ENCODE results near the gene CCND2. TPM values are rescaled to one million over a fixed set of nuclear protein-coding genes. Genes with fewer than 3 reads are reported as not detected.
A peak's percentile ranks its signal among the peaks of the same experiment; 100 is the strongest.

CCND2 gene
- total RNA-seq, 1 experiment from 2014 or later, result 194 TPM

DNA sequence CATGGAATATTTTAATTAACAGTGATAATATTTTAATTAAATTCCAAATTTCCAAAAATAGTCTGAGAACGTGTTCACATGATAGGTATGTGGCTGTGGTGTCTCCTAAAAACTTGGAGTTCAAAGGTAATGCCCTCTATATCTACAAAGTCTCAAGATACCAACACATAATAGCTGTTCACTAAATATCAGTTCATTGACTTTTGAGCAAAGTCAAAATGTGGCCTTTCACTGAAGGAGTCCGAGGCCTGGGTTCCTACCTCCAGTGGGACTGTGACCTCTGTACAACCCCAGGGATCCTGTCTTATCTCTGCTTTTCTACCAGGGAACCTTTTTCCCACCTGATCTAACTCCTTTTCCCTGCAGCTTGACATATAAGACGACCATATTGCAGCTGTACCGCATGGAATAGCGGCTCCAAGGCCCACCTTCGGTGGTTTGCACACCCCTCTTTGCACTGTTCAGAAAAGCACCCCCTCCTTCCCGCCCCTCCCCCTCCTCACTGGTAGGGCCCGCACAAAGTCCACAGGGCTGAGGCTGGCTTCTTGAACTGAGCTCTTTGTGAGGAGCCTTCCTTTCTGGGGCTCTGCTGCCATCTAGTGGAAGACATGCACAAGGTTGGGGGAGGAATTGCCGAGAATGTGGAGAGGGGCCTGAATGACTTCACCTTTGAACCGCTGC lies 3.1 kb downstream of the CCND2 start (continued):
- TF ChIP-seq ZNF263 (CRISPR knock-in tag; IDR thresholded peaks at IDR 0.05; ENCODE audit: low read depth) (no peak), ZNF121 (CRISPR knock-in tag; IDR thresholded peaks at IDR 0.05) (peak; percentile 98), SP1 (CRISPR knock-in tag; conservative IDR thresholded peaks at IDR 0.05) (0 out of 2 replicates have a peak, but pooled peaks have one; percentile 28), TEAD1 (CRISPR knock-in tag; IDR thresholded peaks at IDR 0.05) (peak; percentile 99; the same call in 1 of the 2 replicates)
- TF ChIP-seq, protein P1, sequence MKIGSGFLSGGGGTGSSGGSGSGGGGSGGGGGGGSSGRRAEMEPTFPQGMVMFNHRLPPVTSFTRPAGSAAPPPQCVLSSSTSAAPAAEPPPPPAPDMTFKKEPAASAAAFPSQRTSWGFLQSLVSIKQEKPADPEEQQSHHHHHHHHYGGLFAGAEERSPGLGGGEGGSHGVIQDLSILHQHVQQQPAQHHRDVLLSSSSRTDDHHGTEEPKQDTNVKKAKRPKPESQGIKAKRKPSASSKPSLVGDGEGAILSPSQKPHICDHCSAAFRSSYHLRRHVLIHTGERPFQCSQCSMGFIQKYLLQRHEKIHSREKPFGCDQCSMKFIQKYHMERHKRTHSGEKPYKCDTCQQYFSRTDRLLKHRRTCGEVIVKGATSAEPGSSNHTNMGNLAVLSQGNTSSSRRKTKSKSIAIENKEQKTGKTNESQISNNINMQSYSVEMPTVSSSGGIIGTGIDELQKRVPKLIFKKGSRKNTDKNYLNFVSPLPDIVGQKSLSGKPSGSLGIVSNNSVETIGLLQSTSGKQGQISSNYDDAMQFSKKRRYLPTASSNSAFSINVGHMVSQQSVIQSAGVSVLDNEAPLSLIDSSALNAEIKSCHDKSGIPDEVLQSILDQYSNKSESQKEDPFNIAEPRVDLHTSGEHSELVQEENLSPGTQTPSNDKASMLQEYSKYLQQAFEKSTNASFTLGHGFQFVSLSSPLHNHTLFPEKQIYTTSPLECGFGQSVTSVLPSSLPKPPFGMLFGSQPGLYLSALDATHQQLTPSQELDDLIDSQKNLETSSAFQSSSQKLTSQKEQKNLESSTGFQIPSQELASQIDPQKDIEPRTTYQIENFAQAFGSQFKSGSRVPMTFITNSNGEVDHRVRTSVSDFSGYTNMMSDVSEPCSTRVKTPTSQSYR (CRISPR knock-in tag; IDR thresholded peaks at IDR 0.05), result peak; percentile 61; the same call in 1 of the 2 replicates

DNA sequence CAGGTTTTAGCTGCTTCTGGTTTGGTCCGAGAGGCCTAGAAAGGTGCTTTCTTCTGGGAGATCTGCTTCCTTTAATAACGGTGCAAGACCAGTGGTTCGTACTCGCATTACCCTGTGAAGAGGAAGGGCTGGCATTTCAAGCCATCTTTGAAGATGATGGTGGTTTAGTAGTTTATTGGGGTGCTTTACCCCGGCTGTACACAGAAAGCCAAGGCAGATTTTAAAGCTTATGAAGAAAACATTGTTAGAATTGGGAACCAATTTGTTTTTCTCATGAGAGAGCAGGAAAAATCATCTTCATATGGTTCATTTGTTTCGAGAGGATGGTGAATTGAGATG lies 3.6 kb downstream of the CCND2 start:
- DNase-seq (ENCODE audit: low spot score) (no peak), ATAC-seq (no peak)
- Mint-ChIP-seq H3K27me3 (ENCODE audit: low read depth) (peaks cover 5% of the 10 kb centered on the region; the same call in 1 of the 2 replicates), H3K4me1 (peaks cover 63% of the 10 kb centered on the region), H3K9me3 (no peaks in the 10 kb centered on the region), H3K27ac (peak overlapping the region; percentile 92), H3K4me3 (peak overlapping the region; percentile 91), H3K36me3 (peaks cover 69% of the 10 kb centered on the region)
- ChIA-PET POLR2A (interaction anchor here (0.6 to 2.1 kb wide), 11 partner anchors 9 to 252 kb away, joined by 3 to 10 read pairs (median 4); no protein-coding TSS in a partner anchor), CTCF (interaction anchor here (0.6 to 3.1 kb wide), 74 partner anchors 9 to 468 kb away, joined by 3 to 47 read pairs (median 4); no protein-coding TSS in a partner anchor)
- TF ChIP-seq NR1H2 (CRISPR knock-in tag; IDR thresholded peaks at IDR 0.05) (no peak), ZNF423 (CRISPR knock-in tag; IDR thresholded peaks at IDR 0.05) (no peak), RELA (CRISPR knock-in tag; IDR thresholded peaks at IDR 0.05; ENCODE audit: borderline replicate concordance) (no peak), SMAD3 (CRISPR knock-in tag; IDR thresholded peaks at IDR 0.05; ENCODE audit: borderline replicate concordance) (no peak), RORB (CRISPR knock-in tag; IDR thresholded peaks at IDR 0.05) (no peak), ZNF121 (CRISPR knock-in tag; IDR thresholded peaks at IDR 0.05) (no peak), ZBTB21 (CRISPR knock-in tag; IDR thresholded peaks at IDR 0.05; ENCODE audit: borderline replicate concordance) (no peak), SP1 (CRISPR knock-in tag; conservative IDR thresholded peaks at IDR 0.05) (no peak), FOXP1 (CRISPR knock-in tag; IDR thresholded peaks at IDR 0.05; ENCODE audit: borderline replicate concordance) (no peak), ZNF416 (CRISPR knock-in tag; IDR thresholded peaks at IDR 0.05) (no peak)
- TF ChIP-seq, protein P2, sequence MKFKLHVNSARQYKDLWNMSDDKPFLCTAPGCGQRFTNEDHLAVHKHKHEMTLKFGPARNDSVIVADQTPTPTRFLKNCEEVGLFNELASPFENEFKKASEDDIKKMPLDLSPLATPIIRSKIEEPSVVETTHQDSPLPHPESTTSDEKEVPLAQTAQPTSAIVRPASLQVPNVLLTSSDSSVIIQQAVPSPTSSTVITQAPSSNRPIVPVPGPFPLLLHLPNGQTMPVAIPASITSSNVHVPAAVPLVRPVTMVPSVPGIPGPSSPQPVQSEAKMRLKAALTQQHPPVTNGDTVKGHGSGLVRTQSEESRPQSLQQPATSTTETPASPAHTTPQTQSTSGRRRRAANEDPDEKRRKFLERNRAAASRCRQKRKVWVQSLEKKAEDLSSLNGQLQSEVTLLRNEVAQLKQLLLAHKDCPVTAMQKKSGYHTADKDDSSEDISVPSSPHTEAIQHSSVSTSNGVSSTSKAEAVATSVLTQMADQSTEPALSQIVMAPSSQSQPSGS (CRISPR knock-in tag; IDR thresholded peaks at IDR 0.05; ENCODE audit: borderline replicate concordance, low read depth), result no peak
- TF ChIP-seq, protein P3, sequence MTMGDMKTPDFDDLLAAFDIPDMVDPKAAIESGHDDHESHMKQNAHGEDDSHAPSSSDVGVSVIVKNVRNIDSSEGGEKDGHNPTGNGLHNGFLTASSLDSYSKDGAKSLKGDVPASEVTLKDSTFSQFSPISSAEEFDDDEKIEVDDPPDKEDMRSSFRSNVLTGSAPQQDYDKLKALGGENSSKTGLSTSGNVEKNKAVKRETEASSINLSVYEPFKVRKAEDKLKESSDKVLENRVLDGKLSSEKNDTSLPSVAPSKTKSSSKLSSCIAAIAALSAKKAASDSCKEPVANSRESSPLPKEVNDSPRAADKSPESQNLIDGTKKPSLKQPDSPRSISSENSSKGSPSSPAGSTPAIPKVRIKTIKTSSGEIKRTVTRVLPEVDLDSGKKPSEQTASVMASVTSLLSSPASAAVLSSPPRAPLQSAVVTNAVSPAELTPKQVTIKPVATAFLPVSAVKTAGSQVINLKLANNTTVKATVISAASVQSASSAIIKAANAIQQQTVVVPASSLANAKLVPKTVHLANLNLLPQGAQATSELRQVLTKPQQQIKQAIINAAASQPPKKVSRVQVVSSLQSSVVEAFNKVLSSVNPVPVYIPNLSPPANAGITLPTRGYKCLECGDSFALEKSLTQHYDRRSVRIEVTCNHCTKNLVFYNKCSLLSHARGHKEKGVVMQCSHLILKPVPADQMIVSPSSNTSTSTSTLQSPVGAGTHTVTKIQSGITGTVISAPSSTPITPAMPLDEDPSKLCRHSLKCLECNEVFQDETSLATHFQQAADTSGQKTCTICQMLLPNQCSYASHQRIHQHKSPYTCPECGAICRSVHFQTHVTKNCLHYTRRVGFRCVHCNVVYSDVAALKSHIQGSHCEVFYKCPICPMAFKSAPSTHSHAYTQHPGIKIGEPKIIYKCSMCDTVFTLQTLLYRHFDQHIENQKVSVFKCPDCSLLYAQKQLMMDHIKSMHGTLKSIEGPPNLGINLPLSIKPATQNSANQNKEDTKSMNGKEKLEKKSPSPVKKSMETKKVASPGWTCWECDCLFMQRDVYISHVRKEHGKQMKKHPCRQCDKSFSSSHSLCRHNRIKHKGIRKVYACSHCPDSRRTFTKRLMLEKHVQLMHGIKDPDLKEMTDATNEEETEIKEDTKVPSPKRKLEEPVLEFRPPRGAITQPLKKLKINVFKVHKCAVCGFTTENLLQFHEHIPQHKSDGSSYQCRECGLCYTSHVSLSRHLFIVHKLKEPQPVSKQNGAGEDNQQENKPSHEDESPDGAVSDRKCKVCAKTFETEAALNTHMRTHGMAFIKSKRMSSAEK (CRISPR knock-in tag; IDR thresholded peaks at IDR 0.05; ENCODE audit: borderline replicate concordance), result no peak
- TF ChIP-seq, protein P4, sequence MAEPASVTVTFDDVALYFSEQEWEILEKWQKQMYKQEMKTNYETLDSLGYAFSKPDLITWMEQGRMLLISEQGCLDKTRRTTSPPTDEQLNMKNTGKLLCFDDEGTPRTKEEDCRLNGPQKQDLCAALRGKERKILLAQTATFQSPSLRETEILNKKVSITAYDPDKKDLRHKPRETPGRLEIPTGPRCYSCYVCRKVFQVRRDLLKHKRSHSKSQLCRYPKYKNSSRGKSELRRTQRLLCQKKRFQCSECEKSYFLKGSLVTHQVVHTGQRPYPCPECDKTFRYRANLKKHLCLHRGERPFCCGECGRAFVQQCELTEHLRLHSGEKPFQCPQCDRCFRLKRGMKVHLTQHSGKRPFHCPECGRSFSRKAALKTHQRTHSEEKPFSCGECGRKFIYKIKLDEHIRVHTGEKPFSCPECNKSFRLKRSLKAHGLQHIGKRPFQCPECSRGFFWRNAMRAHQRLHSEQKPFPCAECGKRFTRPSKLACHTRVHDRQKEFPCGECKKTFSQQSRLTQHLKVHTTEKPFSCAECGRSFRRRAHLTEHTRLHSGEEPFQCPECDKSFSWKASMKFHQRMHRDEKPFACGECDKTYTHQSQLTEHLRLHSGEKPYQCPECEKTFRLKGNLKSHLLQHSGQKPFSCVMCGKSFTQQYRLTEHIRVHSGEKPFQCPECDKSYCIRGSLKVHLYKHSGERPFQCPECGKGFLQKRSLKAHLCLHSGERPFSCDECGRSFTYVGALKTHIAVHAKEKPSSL (CRISPR knock-in tag; conservative IDR thresholded peaks at IDR 0.05), result no peak
- TF ChIP-seq, protein P5, sequence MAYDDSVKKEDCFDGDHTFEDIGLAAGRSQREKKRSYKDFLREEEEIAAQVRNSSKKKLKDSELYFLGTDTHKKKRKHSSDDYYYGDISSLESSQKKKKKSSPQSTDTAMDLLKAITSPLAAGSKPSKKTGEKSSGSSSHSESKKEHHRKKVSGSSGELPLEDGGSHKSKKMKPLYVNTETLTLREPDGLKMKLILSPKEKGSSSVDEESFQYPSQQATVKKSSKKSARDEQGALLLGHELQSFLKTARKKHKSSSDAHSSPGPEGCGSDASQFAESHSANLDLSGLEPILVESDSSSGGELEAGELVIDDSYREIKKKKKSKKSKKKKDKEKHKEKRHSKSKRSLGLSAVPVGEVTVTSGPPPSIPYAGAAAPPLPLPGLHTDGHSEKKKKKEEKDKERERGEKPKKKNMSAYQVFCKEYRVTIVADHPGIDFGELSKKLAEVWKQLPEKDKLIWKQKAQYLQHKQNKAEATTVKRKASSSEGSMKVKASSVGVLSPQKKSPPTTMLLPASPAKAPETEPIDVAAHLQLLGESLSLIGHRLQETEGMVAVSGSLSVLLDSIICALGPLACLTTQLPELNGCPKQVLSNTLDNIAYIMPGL (CRISPR knock-in tag; IDR thresholded peaks at IDR 0.05), result no peak
- TF ChIP-seq, protein P6, sequence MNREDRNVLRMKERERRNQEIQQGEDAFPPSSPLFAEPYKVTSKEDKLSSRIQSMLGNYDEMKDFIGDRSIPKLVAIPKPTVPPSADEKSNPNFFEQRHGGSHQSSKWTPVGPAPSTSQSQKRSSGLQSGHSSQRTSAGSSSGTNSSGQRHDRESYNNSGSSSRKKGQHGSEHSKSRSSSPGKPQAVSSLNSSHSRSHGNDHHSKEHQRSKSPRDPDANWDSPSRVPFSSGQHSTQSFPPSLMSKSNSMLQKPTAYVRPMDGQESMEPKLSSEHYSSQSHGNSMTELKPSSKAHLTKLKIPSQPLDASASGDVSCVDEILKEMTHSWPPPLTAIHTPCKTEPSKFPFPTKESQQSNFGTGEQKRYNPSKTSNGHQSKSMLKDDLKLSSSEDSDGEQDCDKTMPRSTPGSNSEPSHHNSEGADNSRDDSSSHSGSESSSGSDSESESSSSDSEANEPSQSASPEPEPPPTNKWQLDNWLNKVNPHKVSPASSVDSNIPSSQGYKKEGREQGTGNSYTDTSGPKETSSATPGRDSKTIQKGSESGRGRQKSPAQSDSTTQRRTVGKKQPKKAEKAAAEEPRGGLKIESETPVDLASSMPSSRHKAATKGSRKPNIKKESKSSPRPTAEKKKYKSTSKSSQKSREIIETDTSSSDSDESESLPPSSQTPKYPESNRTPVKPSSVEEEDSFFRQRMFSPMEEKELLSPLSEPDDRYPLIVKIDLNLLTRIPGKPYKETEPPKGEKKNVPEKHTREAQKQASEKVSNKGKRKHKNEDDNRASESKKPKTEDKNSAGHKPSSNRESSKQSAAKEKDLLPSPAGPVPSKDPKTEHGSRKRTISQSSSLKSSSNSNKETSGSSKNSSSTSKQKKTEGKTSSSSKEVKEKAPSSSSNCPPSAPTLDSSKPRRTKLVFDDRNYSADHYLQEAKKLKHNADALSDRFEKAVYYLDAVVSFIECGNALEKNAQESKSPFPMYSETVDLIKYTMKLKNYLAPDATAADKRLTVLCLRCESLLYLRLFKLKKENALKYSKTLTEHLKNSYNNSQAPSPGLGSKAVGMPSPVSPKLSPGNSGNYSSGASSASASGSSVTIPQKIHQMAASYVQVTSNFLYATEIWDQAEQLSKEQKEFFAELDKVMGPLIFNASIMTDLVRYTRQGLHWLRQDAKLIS (CRISPR knock-in tag; IDR thresholded peaks at IDR 0.05; ENCODE audit: borderline replicate concordance), result no peak
